GM23248 (cell line): ENCODE results near the gene GRM7.

Source experiments
- EZH2 ChIP-seq: fragments of 200-600 bp; sonication (generic); IDR thresholded peaks from 2 replicates; pipeline ENCODE4 v1.6.1; 2018; ENCODE audit warnings: antibody characterized with exemption, mild to moderate bottlenecking; ENCODE audit not compliant: insufficient read depth, poor library complexity, severe bottlenecking
- EZH2phosphoT487 ChIP-seq: fragments of 200-600 bp; sonication (generic); IDR thresholded peaks from 2 replicates; pipeline ENCODE4 v1.6.1; 2018; ENCODE audit warnings: antibody characterized with exemption, moderate library complexity, mild to moderate bottlenecking, low read depth; ENCODE audit not compliant: insufficient read depth

DNA sequence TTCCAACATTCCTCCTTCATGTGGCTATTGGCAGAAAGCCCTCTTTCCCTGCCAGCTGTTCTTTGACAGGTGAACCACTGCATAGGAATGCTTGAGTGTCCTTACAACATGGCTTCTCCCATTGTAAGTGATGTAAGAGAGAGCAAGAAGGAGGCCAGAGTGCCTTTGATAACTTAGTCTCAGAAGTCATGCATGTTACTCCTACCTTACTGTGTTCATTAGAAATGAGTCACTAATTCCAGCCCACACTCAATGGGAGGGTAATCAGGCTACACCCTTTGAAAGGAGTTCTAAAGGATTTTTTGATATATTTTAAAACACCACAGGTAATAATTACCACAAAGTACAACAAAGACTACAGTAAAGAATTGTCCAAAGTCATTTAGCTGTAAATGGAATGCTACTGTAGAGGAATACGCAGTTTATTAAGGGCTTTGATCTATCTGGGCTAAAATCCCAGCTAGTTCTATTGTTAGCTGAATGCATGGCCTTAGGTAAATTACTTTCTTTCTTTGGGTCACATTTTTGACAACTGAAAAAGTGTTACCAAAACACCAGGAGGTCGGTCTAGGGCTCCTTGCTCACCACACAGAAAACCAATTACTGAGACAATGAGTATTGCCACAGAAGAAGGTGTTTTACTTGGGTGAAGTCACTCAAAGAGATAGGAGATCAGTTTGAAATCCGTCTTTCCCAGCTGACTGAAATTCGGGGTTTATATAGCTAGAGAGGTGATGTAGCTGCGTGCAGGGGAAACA is 154.9 kb downstream of the GRM7 start:
- TF ChIP-seq EZH2 (no peak), EZH2phosphoT487 (no peak)
